Cardiac fibroblast (primary cell): Measurements from ENCODE around the gene ADAMTS9.

Experiments
- DNase-seq, 2 donors: peaks; one replicate each; pipeline versions ENCODE4 v3.0.0 to v3.0.0-alpha.2; 2010; ENCODE audit warnings: low read depth in 2 of 2
- H3K4me3 ChIP-seq, 2 donors: replicated peaks in 1 of 2; 1 replicate in 1 of 2; 2 replicates in 1 of 2; pipeline ENCODE4 v1.5.1; 2011; ENCODE audit warnings: low read depth in 2 of 2, low read length in 2 of 2, mild to moderate bottlenecking in 2 of 2, moderate library complexity in 1 of 2
- CTCF ChIP-seq: IDR thresholded peaks from one replicate; pipeline ENCODE4 v1.5.1; 2011; ENCODE audit warnings: low read depth, mild to moderate bottlenecking, low read length, inconsistent platforms

The ADAMTS9 gene

DNA sequence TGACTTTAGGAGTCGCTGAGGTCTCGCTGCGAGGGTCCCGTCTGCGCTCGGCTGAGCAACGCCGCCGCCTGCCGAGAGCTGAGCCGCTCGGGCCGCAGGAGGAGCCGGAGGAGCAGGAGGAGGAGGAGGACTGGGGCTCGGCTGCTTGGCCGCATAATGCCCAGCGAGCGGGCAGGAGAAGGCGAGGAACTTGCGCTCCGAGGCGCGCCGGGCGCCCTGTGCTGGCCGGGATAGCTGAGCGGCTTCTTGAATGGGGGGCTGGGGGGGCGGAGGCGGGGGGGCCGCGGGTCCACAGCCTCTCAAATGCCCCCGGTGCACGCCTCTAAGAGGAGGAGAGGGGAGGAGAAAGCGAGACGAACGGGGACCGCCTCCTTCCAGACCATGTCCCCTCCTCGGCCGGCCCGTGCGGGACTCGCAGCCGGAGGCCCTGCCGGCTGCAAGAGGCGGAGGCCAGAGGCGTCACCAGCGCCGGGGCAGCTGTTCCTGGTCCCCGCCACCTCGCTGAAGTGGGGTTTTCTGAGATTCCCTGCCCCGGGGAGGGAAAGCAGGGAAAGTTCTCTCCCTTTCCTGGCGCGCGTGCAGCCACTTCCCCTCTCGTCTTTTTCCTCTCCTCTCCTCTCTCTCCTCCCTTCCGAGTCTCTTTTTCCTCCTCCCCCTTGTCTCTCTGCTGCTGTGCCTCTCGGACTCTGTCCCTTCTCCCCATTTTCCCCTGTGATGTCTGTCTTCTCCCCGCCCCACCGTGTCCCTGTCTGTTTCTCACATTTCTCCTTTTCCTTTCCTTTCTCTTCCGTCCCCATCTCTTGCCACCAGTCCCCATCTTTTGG, at the start of gene ADAMTS9:
Gene ADAMTS9 (minus strand): TSS at position 220 of the 824 bp plus-strand sequence. CDS start 343 bp downstream, outside the sequence.
- H3K4me3 ChIP-seq = peak within 1 kb of the TSS; percentile 68 to 85
- peak; percentile 73 to 89 for DNase-seq
- TF ChIP-seq CTCF = no peak

DNA sequence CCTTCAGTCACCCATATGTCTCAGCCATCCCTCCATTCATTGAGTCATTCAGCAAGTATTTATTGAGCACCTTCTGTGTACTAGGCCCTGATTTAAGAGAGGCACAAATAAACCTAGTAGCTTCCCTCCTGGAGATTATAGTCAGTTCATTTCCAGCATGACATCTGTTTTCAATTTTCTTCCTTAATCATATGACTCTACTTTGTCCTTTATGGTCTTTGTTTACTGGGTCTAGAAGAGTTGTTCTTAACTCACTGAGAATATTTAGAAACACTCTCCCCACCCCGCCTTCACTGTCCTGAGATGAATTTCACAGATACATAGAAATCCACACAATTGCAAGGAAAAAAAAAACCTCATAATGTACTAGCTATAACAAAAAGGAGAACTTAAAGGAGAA, 44.8 kb upstream of the ADAMTS9 start:
- no peak for TF ChIP-seq CTCF
- peak; percentile 6 to 31 for DNase-seq
- no peak overlapping the region for H3K4me3 ChIP-seq

DNA sequence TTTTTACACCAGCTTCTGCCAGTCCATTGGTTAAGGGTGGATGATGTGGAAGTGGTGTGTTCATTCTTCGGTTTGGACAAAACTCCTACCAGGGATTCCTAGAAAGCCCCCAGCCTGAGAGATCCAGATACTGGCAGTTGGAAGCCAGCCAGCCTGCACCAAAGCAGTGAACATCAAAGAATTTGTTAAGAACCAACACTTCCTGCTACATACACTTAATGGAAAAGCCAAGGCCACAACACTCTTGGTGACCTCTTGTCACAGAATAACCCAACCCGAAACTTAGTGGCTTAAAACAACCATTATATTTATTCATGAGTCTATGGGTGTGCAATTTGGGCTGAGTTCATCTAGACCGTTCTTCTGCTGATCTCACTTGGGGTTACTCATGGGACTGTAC, 42.9 kb upstream of the ADAMTS9 start:
- TF ChIP-seq CTCF = no peak
- no peak overlapping the region for H3K4me3 ChIP-seq
- DNase-seq = no peak

DNA sequence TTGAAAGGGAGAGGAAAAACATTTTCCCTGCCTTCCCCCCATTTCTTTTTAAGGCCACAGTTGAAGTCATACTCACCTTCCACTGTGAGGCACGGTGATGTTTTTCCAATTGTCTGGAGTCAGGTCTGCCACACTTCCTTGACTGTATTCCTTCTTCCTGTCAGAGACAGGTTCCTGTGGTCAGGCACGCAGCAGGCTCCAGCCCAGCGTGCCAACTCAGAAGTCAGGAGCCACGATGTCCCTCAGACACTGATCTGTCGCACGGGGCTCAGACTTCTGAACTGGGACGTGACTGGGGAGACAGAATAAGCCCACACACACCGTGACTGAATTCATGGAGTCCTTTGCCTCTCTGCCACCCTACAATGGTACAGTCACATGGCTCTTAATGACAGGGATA, 41.2 kb upstream of the ADAMTS9 start:
- no peak for DNase-seq
- no peak for TF ChIP-seq CTCF
- no peak overlapping the region for H3K4me3 ChIP-seq

- no peak for TF ChIP-seq CTCF
- DNase-seq = no peak
- no peak overlapping the region for H3K4me3 ChIP-seq
Measured at GRCh38 chr3:64728428-64728827, 40.6 kb upstream of the ADAMTS9 start.

GRCh38 chr3:64726414-64727090, 38.8 kb upstream of the ADAMTS9 start:
- H3K4me3 ChIP-seq = no peak overlapping the region
- no peak for TF ChIP-seq CTCF
- DNase-seq = no peak
